GM13977 (cell line): ENCODE results near the gene FCRL2.

Experiments used
- DNase-seq: peaks from one replicate; pipeline ENCODE4 v3.0.0; 2012; ENCODE audit warnings: low spot score
- CTCF ChIP-seq: IDR thresholded peaks from 2 replicates; pipeline ENCODE4 v1.5.1; 2012; ENCODE audit warnings: mild to moderate bottlenecking, control low read depth; ENCODE audit not compliant: insufficient read depth; ENCODE audit errors: extremely low read depth, missing control alignments
- in situ Hi-C: fragments of 300-500 bp; cut with MboI; formaldehyde crosslinking; loops from one replicate; pipeline ENCODE4 v1.12.0; 2022; ENCODE audit warnings: low sequenced_read_pairs, low pct_unique_long_range_greater_than_20kb, mixed read lengths, inconsistent platforms; ENCODE audit not compliant: unreplicated experiment

FCRL2 gene

DNA sequence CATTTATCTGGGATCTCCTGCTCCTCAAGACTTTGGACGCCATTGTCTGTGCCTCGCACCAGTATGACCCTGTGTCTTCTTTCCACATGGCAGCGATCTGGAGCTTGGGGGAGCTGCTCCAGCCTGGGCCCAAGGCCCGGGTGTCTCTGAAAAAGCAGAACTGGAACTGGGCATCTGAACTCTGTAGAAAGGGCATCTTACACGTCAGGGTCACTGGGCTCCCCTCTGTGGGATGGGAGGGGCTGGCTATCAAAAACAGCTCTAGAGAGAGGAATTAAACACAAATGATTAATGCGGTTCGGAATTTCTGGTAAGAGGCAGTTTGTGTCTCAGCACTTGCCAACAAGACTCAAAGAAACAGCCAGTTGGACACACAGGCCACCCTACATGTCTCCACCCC lies 26.9 kb upstream of the FCRL2 start:
- in situ Hi-C loops = no loop called here
- DNase-seq = no peak
- TF ChIP-seq CTCF = no peak

- DNase-seq = no peak
- TF ChIP-seq CTCF = no peak
- in situ Hi-C loops = no loop called here
These were observed 23.1 kb upstream of the FCRL2 start for GRCh38 chr1:157799996-157800395.

DNA sequence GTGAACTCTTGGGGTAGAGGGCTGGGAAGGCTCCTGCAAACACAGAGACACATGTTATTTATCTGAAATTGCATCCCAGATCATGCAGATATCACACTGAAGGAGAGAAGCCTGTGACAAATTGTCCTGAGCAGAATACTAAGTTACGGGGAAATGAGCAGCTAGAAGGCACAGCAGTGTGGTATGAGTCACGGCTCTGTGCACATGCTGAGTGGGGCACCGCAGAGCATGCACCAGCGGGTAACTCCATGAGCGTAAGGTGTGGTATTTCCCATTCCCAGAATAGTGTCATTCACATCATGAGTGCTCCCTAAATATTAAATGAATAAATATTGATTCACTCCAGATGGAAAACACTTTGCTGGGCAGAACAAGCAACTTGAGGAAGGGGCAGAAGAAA lies 21.3 kb upstream of the FCRL2 start:
- in situ Hi-C loops = no loop called here
- no peak for TF ChIP-seq CTCF
- DNase-seq = no peak

- in situ Hi-C loops = no loop called here
- no peak for DNase-seq
- no peak for TF ChIP-seq CTCF
These were observed 8.3 kb upstream of the FCRL2 start for GRCh38 chr1:157785248-157785647.

- no peak for TF ChIP-seq CTCF
- DNase-seq = no peak
- in situ Hi-C loops = no loop called here
These were observed 7.9 kb upstream of the FCRL2 start for GRCh38 chr1:157784801-157785200.

GRCh38 chr1:157782931-157783330 lies 6.0 kb upstream of the FCRL2 start:
- TF ChIP-seq CTCF = no peak
- in situ Hi-C loops = no loop called here
- no peak for DNase-seq

DNA sequence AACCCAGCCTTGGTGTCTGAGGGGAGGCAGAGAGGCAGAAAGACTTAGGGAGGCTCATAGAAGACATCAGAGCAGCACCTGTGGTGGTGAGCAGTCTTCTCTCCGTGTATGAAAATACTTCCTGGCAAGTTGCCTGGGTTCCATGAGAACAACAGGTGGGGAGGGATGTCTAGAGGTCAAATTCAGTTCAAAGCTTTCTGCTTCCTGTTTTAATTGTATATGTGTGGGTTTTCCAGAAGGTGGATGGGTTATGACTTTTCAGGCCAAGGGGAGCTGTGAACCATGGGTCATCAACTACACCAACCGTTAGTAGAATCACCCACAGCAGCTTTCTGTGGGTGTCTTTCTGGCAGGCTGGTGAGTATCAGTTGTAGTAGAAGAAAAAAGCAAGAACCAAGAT lies 4.1 kb upstream of the FCRL2 start:
- in situ Hi-C loops = no loop called here
- TF ChIP-seq CTCF = no peak
- DNase-seq = no peak
